K562 (cell line): ENCODE results near the gene APOM. TPM values are rescaled to one million over a fixed set of nuclear protein-coding genes. Genes with fewer than 3 reads are reported as not detected.
A peak's percentile ranks its signal among the peaks of the same experiment; 100 is the strongest.

ENCODE experiments used
- ATF7 ChIP-seq: fragments of 450-650 bp; IDR thresholded peaks from 2 replicates; pipeline ENCODE4 v1.7.1; 2014; ENCODE audit warnings: mild to moderate bottlenecking, moderate library complexity
- CBX1 ChIP-seq: sonication (generic); IDR thresholded peaks from 2 replicates; pipeline ENCODE4 v1.6.1; 2016; ENCODE audit warnings: antibody characterized with exemption, low read depth, mild to moderate bottlenecking
- CCAR2 ChIP-seq: fragments of 200-400 bp; formaldehyde crosslinking; IDR thresholded peaks from 2 replicates; pipeline ENCODE4 v1.6.1; 2017; ENCODE audit warnings: mild to moderate bottlenecking, low read depth, low read length
- E2F1 ChIP-seq: sonication (generic); formaldehyde crosslinking; IDR thresholded peaks from 2 replicates; pipeline ENCODE4 v1.8.1; 2023; ENCODE audit warnings: mild to moderate bottlenecking, missing genetic modification reagents, moderate library complexity
- FOXM1 ChIP-seq, 2 experiments: fragments of 450-650 bp in 1 of 2; sonication (generic) in 1 of 2; formaldehyde crosslinking in 1 of 2; IDR thresholded peaks; 2 replicates each; pipeline versions ENCODE4 v1.6.1 to v1.9.0; 2017 to 2022; ENCODE audit warnings: low read depth in 2 of 2, mild to moderate bottlenecking in 2 of 2, missing genetic modification reagents in 1 of 2, moderate library complexity in 1 of 2
- KLF6 ChIP-seq: fragments of 250-450 bp; sonication (Bioruptor Pico); IDR thresholded peaks from 2 replicates; pipeline ENCODE4 v1.4.0; 2020; ENCODE audit warnings: mild to moderate bottlenecking, moderate library complexity, borderline replicate concordance
- MCM7 ChIP-seq, 2 experiments: fragments of 450-650 bp; IDR thresholded peaks; 2 replicates each; pipeline ENCODE4 v1.6.1; 2016 to 2018
- MTA3 ChIP-seq: fragments of 450-650 bp; formaldehyde crosslinking; IDR thresholded peaks from 2 replicates; pipeline ENCODE4 v1.6.1; 2017; ENCODE audit warnings: mild to moderate bottlenecking, borderline replicate concordance
- RBFOX2 ChIP-seq: fragments of 200-400 bp; formaldehyde crosslinking; IDR thresholded peaks from 2 replicates; pipeline ENCODE4 v1.6.1; 2017; ENCODE audit warnings: low read depth, mild to moderate bottlenecking, low read length, moderate library complexity
- SETDB1 ChIP-seq: IDR thresholded peaks from one replicate; pipeline ENCODE4 v1.6.1; 2012; ENCODE audit warnings: low read length, control low read depth, inconsistent platforms
- SMAD3 ChIP-seq: fragments of 450-650 bp; formaldehyde crosslinking; conservative IDR thresholded peaks from 2 replicates; pipeline ENCODE4 v1.4.0; 2020; ENCODE audit warnings: mild to moderate bottlenecking
- SMARCB1 ChIP-seq: IDR thresholded peaks from 2 replicates; pipeline ENCODE4 v1.6.1; 2011; ENCODE audit warnings: improper control_type of control experiment, low read depth; ENCODE audit not compliant: insufficient read length
- TOE1 ChIP-seq, 2 experiments: fragments of 450-650 bp in 1 of 2; sonication (generic) in 1 of 2; formaldehyde crosslinking in 1 of 2; IDR thresholded peaks; 2 replicates each; pipeline versions ENCODE4 v1.7.1 to v1.8.0; 2016 to 2022; ENCODE audit warnings: borderline replicate concordance in 2 of 2, mild to moderate bottlenecking in 2 of 2, antibody characterized with exemption in 1 of 2, inconsistent platforms in 1 of 2, low read depth in 1 of 2, missing genetic modification reagents in 1 of 2, moderate library complexity in 1 of 2
- TRIM28 ChIP-seq: fragments of 450-650 bp; IDR thresholded peaks from 2 replicates; pipeline ENCODE4 v1.6.1; 2017
- UBTF ChIP-seq, 2 experiments: IDR thresholded peaks; 2 replicates each; pipeline ENCODE4 v1.6.1; 2012; ENCODE audit warnings: improper control_type of control experiment in 2 of 2, low read depth in 2 of 2, low read length in 2 of 2, borderline replicate concordance in 1 of 2
- ZZZ3 ChIP-seq: fragments of 450-650 bp; IDR thresholded peaks from 2 replicates; pipeline ENCODE4 v1.6.1; 2016; ENCODE audit warnings: antibody characterized with exemption, mild to moderate bottlenecking, moderate library complexity
- polyA plus RNA-seq, 8 experiments: library from polyadenylated mRNA; depleted of rRNA in 4 of 8; stranded (reverse) in 5 of 8; unstranded in 3 of 8; fragments of >200 nt; fragmentation: Nextera tagmentation in 2 of 8; fragmentation: Illumina TruSeq in 1 of 8; extraction: Ambion mirVana in 2 of 8; extraction: Trizol in 1 of 8; gene quantifications; 2 replicates each; pipeline versions ENCODE4 v1.2.1 to v1.2.3, GENCODE V29; 2011 to 2014; ENCODE audit warnings: inconsistent platforms in 1 of 8, missing spikeins in 1 of 8
- total RNA-seq, 7 experiments: library from RNA; depleted of rRNA in 6 of 7; stranded (reverse); fragments of >200 nt in 6 of 7; fragmentation: Illumina TruSeq in 2 of 7; extraction: Trizol in 2 of 7; gene quantifications; 2 replicates each; pipeline versions ENCODE4 v1.2.1 to v1.2.3, GENCODE V29; 2011 to 2021; ENCODE audit warnings: low replicate concordance in 1 of 7
- TF ChIP-seq, protein P1 (sequence below): fragments of 450-650 bp; IDR thresholded peaks from 2 replicates; pipeline ENCODE4 v1.6.1; 2016; ENCODE audit warnings: borderline replicate concordance
- TF ChIP-seq, protein P2 (sequence below): sonication (generic); formaldehyde crosslinking; IDR thresholded peaks from 2 replicates; pipeline ENCODE4 v1.5.0; 2020; ENCODE audit warnings: missing genetic modification reagents
- TF ChIP-seq, protein P3 (sequence below): fragments of 250-450 bp; sonication (Bioruptor Pico); IDR thresholded peaks from 2 replicates; pipeline ENCODE4 v1.5.0; 2021

The APOM gene
- total and polyA plus RNA-seq, 9 of the 15 experiments (the other 6 are each of a cell fraction or from before 2014, with no cell fraction given), result 5.7 to 24.3 (median 10.4) TPM

GRCh38 chr6:31652925-31653724 is 2.6 kb upstream of the APOM start (continued):
- no peak; a peak in 2 of 4 replicates for TF ChIP-seq UBTF (IDR thresholded peaks at IDR 0.05; ENCODE audit: borderline replicate concordance in 1 of 2, low read depth in 2 of 2, low read length in 2 of 2)
- no peak for TF ChIP-seq SMARCB1
- peak; percentile 54 for TF ChIP-seq MTA3
- TF ChIP-seq CCAR2, result 0 out of 2 replicates have a peak, but pooled peaks have one; percentile 64
- TF ChIP-seq MCM7 (IDR thresholded peaks at IDR 0.05), result peak in 1 of 2 experiments; percentile 87; a peak in 1 of 4 replicates
- TF ChIP-seq E2F1 (CRISPR knock-in tag), result 0 out of 2 replicates have a peak, but pooled peaks have one; percentile 15
- peak; percentile 66; the same call in 1 of the 2 replicates for TF ChIP-seq SMAD3 (CRISPR knock-in tag)
- peak; percentile 2; the same call in 1 of the 2 replicates for TF ChIP-seq KLF6 (CRISPR knock-in tag)
- peak; percentile 83 for TF ChIP-seq RBFOX2
- TF ChIP-seq ZZZ3, result no peak
- TF ChIP-seq, protein P1, sequence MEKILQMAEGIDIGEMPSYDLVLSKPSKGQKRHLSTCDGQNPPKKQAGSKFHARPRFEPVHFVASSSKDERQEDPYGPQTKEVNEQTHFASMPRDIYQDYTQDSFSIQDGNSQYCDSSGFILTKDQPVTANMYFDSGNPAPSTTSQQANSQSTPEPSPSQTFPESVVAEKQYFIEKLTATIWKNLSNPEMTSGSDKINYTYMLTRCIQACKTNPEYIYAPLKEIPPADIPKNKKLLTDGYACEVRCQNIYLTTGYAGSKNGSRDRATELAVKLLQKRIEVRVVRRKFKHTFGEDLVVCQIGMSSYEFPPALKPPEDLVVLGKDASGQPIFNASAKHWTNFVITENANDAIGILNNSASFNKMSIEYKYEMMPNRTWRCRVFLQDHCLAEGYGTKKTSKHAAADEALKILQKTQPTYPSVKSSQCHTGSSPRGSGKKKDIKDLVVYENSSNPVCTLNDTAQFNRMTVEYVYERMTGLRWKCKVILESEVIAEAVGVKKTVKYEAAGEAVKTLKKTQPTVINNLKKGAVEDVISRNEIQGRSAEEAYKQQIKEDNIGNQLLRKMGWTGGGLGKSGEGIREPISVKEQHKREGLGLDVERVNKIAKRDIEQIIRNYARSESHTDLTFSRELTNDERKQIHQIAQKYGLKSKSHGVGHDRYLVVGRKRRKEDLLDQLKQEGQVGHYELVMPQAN, result peak; percentile 97
- no peak for TF ChIP-seq ATF7
- TF ChIP-seq FOXM1 (IDR thresholded peaks at IDR 0.05; ENCODE audit: low read depth), result peak; percentile 62
- TF ChIP-seq FOXM1 (CRISPR knock-in tag; IDR thresholded peaks at IDR 0.05; ENCODE audit: low read depth), result no peak
- TF ChIP-seq TRIM28, result peak; percentile 77; the same call in 1 of the 2 replicates
- TF ChIP-seq, protein P2, sequence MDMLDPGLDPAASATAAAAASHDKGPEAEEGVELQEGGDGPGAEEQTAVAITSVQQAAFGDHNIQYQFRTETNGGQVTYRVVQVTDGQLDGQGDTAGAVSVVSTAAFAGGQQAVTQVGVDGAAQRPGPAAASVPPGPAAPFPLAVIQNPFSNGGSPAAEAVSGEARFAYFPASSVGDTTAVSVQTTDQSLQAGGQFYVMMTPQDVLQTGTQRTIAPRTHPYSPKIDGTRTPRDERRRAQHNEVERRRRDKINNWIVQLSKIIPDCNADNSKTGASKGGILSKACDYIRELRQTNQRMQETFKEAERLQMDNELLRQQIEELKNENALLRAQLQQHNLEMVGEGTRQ (CRISPR knock-in tag), result no peak
- TF ChIP-seq, protein P3, sequence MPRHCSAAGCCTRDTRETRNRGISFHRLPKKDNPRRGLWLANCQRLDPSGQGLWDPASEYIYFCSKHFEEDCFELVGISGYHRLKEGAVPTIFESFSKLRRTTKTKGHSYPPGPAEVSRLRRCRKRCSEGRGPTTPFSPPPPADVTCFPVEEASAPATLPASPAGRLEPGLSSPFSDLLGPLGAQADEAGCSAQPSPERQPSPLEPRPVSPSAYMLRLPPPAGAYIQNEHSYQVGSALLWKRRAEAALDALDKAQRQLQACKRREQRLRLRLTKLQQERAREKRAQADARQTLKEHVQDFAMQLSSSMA, result no peak; the same call in 1 of the 2 replicates
- no peak for TF ChIP-seq SETDB1
- no peak for TF ChIP-seq TOE1 (IDR thresholded peaks at IDR 0.05; ENCODE audit: borderline replicate concordance)
- peak; percentile 93; the same call in 1 of the 2 replicates for TF ChIP-seq TOE1 (CRISPR knock-in tag; IDR thresholded peaks at IDR 0.05; ENCODE audit: borderline replicate concordance, low read depth)
- TF ChIP-seq CBX1, result no peak
